Stomach smooth muscle (tissue), 2 donors: Measurements from ENCODE around the gene CD1C.

Source experiments
- H3K27ac ChIP-seq: one replicate; pipeline ENCODE4 v1.7.0; 2013; ENCODE audit warnings: mild to moderate bottlenecking, low read length, inconsistent platforms
- H3K27me3 ChIP-seq, 2 donors: one replicate each; pipeline ENCODE4 v1.7.0; 2013; ENCODE audit warnings: low read length in 2 of 2; ENCODE audit not compliant: insufficient read depth in 2 of 2, control insufficient read depth in 1 of 2
- H3K36me3 ChIP-seq, 2 donors: one replicate each; pipeline ENCODE4 v1.7.0; 2013; ENCODE audit warnings: low read length in 2 of 2; ENCODE audit not compliant: control insufficient read depth in 2 of 2, insufficient read depth in 2 of 2
- H3K4me1 ChIP-seq: one replicate; pipeline ENCODE4 v1.7.0; 2013; ENCODE audit warnings: low read length; ENCODE audit not compliant: control insufficient read depth, insufficient read depth
- H3K4me3 ChIP-seq, 2 donors: one replicate each; pipeline ENCODE4 v1.7.0; 2013; ENCODE audit warnings: low read length in 2 of 2
- H3K9ac ChIP-seq, 2 donors: one replicate each; pipeline ENCODE4 v1.7.0; 2013; ENCODE audit warnings: low read length in 2 of 2, mild to moderate bottlenecking in 1 of 2
- H3K9me3 ChIP-seq, 2 donors: one replicate each; pipeline ENCODE4 v1.7.0; 2013; ENCODE audit warnings: low read length in 2 of 2; ENCODE audit not compliant: control insufficient read depth in 2 of 2
- donor health status: healthy.
- donor health status: Pancreatic carcinoma.

CD1C gene

GRCh38 chr1:158324395-158324794 is 34.7 kb downstream of the CD1C start:
- no peaks in the 10 kb centered on the region for H3K4me1 ChIP-seq
- no peak overlapping the region for H3K27ac ChIP-seq
- H3K4me3 ChIP-seq: no peak overlapping the region
- H3K9me3 ChIP-seq: peaks cover 0 to 4% of the 10 kb centered on the region in 2 donors
- no peaks in the 10 kb centered on the region for H3K27me3 ChIP-seq
- no peak overlapping the region for H3K9ac ChIP-seq
- H3K36me3 ChIP-seq: no peaks in the 10 kb centered on the region

- Histone ChIP-seq H3K4me1 (no peaks in the 10 kb centered on the region), H3K9ac (no peak overlapping the region), H3K27me3 (no peaks in the 10 kb centered on the region), H3K36me3 (no peaks in the 10 kb centered on the region), H3K9me3 (peaks cover 0 to 4% of the 10 kb centered on the region in 2 donors), H3K27ac (no peak overlapping the region), H3K4me3 (no peak overlapping the region)
Observed at GRCh38 chr1:158327481-158327880, 37.8 kb downstream of the CD1C start.

- Histone ChIP-seq H3K27ac (no peak overlapping the region), H3K4me1 (no peaks in the 10 kb centered on the region), H3K4me3 (no peak overlapping the region), H3K27me3 (no peaks in the 10 kb centered on the region), H3K36me3 (no peaks in the 10 kb centered on the region), H3K9ac (no peak overlapping the region), H3K9me3 (peaks cover 0 to 4% of the 10 kb centered on the region in 2 donors)
Observed at GRCh38 chr1:158328426-158328825, 38.7 kb downstream of the CD1C start.

GRCh38 chr1:158329300-158329699 is 39.6 kb downstream of the CD1C start:
- no peak overlapping the region for H3K4me3 ChIP-seq
- H3K9ac ChIP-seq: no peak overlapping the region
- no peaks in the 10 kb centered on the region for H3K27me3 ChIP-seq
- no peak overlapping the region for H3K27ac ChIP-seq
- H3K9me3 ChIP-seq: no peaks in the 10 kb centered on the region
- H3K36me3 ChIP-seq: no peaks in the 10 kb centered on the region
- no peaks in the 10 kb centered on the region for H3K4me1 ChIP-seq

GRCh38 chr1:158329733-158330132 is 40.0 kb downstream of the CD1C start:
- Histone ChIP-seq H3K36me3 (no peaks in the 10 kb centered on the region), H3K27ac (no peak overlapping the region), H3K4me1 (no peaks in the 10 kb centered on the region), H3K9ac (no peak overlapping the region), H3K4me3 (no peak overlapping the region), H3K27me3 (no peaks in the 10 kb centered on the region), H3K9me3 (no peaks in the 10 kb centered on the region)

- no peak overlapping the region for H3K9ac ChIP-seq
- H3K27me3 ChIP-seq: no peaks in the 10 kb centered on the region
- no peaks in the 10 kb centered on the region for H3K36me3 ChIP-seq
- H3K9me3 ChIP-seq: no peaks in the 10 kb centered on the region
- no peaks in the 10 kb centered on the region for H3K4me1 ChIP-seq
- H3K27ac ChIP-seq: no peak overlapping the region
- H3K4me3 ChIP-seq: no peak overlapping the region
Observed at GRCh38 chr1:158330391-158331105, 40.8 kb downstream of the CD1C start.

- H3K27ac ChIP-seq: no peak overlapping the region
- no peak overlapping the region for H3K9ac ChIP-seq
- H3K4me3 ChIP-seq: no peak overlapping the region
- no peaks in the 10 kb centered on the region for H3K27me3 ChIP-seq
- H3K4me1 ChIP-seq: no peaks in the 10 kb centered on the region
- H3K9me3 ChIP-seq: no peaks in the 10 kb centered on the region
- H3K36me3 ChIP-seq: no peaks in the 10 kb centered on the region
Observed at GRCh38 chr1:158331106-158331425, 41.3 kb downstream of the CD1C start.

- Histone ChIP-seq H3K4me1 (no peaks in the 10 kb centered on the region), H3K27me3 (no peaks in the 10 kb centered on the region), H3K9ac (no peak within 1 kb of the TSS), H3K9me3 (no peaks in the 10 kb centered on the region), H3K27ac (no peak within 1 kb of the TSS), H3K4me3 (no peak within 1 kb of the TSS), H3K36me3 (no peaks in the 10 kb centered on the region)
Observed at GRCh38 chr1:158331481-158332150, 41.9 kb downstream of the CD1C start, which contains the start of gene CD1B. Gene CD1B, minus strand, starts transcription at chr1:158331531. Its CDS starts 108 bp downstream, at chr1:158331423.

- Histone ChIP-seq H3K27ac (no peak overlapping the region), H3K9me3 (no peaks in the 10 kb centered on the region), H3K27me3 (no peaks in the 10 kb centered on the region), H3K4me1 (no peaks in the 10 kb centered on the region), H3K4me3 (no peak overlapping the region), H3K9ac (no peak overlapping the region), H3K36me3 (no peaks in the 10 kb centered on the region)
Observed at GRCh38 chr1:158333405-158334155, 43.9 kb downstream of the CD1C start.

GRCh38 chr1:158334526-158335212 is 44.9 kb downstream of the CD1C start:
- Histone ChIP-seq H3K4me1 (no peaks in the 10 kb centered on the region), H3K9me3 (no peaks in the 10 kb centered on the region), H3K27me3 (no peaks in the 10 kb centered on the region), H3K4me3 (no peak overlapping the region), H3K27ac (no peak overlapping the region), H3K36me3 (no peaks in the 10 kb centered on the region), H3K9ac (no peak overlapping the region)
